Natural killer cell treated with Interleukin-12 subunit alpha and Interleukin-12 subunit beta and Interleukin-15 and Interleukin-18, amount 100 ng/mL, for 72 hours (primary cell): ENCODE results near the gene MRAP2. TPM values are rescaled to one million over a fixed set of nuclear protein-coding genes. Genes with fewer than 3 reads are reported as not detected.
"Not testable (repeated sequence)": the region's sequence is repeated elsewhere in the genome, so short reads cannot be mapped to it uniquely, and the experiment has no call there.

ENCODE experiments used
- ATAC-seq, 2 donors: fragments of 150-1000 bp; cut with Tn5 transposase in 1 of 2; sonication (Bioruptor Pico), chemical (Tn5 transposase) in 1 of 2; 2 replicates each; pipeline ENCODE4 v1.10.0; 2021
- DNase-seq: peaks from one replicate; pipeline ENCODE4 v3.0.0; 2022; ENCODE audit warnings: low spot score
- H3K27ac Mint-ChIP-seq, 2 donors: 1 replicate in 1 of 2; 2 replicates in 1 of 2; pipeline ENCODE4 v1.8.0; 2022; ENCODE audit warnings: mixed read lengths in 2 of 2, mild to moderate bottlenecking in 1 of 2, moderate library complexity in 1 of 2
- H3K27me3 Mint-ChIP-seq, 2 donors: 1 replicate in 1 of 2; 2 replicates in 1 of 2; pipeline ENCODE4 v1.8.0; 2022; ENCODE audit warnings: mixed read lengths in 2 of 2
- H3K36me3 Mint-ChIP-seq: one replicate; pipeline ENCODE4 v1.8.0; 2022; ENCODE audit warnings: mixed read lengths
- H3K4me1 Mint-ChIP-seq, 2 donors: 1 replicate in 1 of 2; 2 replicates in 1 of 2; pipeline ENCODE4 v1.8.0; 2022; ENCODE audit warnings: low read depth in 2 of 2, mixed read lengths in 2 of 2, mild to moderate bottlenecking in 1 of 2
- H3K4me3 Mint-ChIP-seq: one replicate; pipeline ENCODE4 v1.8.0; 2022; ENCODE audit warnings: mixed read lengths
- H3K9me3 Mint-ChIP-seq: 2 replicates; pipeline ENCODE4 v1.8.0; 2022; ENCODE audit warnings: mixed read lengths
- total RNA-seq, 2 donors: library from RNA; stranded (reverse); gene quantifications; one replicate each; pipeline ENCODE4 v1.2.3, GENCODE V29; 2022

Gene MRAP2
- total RNA-seq, 2 donors from 2014 or later = not detected

DNA sequence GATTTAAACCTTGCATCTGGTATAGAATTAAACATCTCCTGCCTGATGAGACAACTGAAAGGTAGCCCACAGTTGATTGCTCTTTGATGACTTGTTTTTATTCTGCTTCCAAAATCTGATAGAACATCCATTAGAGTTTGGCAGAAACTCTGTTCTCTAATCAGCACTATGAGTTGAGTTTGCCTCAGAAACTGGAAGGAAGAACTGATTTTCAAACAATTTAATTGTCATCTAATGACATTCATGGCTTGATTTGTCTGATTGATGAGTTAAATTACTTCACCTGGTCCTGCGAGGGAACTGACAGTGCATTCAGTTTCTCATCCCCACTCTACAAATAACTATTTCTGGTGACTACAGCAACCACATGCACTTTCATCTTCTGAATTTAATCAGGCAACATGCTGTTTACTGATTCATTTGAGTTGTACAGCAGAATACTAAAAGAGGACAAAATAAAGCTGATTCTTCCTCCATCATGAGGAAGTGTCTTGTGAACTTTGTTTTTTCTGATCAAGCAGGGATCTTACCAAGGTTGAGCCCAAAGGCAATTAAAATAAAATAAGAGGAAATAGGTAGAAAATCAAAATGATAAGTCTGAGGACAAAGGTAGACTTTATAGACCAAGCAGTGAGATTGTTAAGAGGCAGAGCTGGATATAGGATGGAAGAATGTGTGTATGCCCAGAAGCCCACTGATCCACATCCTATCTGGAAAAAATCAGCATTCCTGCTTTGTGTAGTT, 15.7 kb upstream of the MRAP2 start:
- Mint-ChIP-seq H3K9me3 (no peaks in the 10 kb centered on the region), H3K4me3 (no peak overlapping the region), H3K27me3 (peaks cover 0 to 5% of the 10 kb centered on the region in 2 donors), H3K36me3 (no peaks in the 10 kb centered on the region), H3K27ac (no peak overlapping the region), H3K4me1 (no peaks in the 10 kb centered on the region)
- no peak for DNase-seq
- ATAC-seq = no peak

DNA sequence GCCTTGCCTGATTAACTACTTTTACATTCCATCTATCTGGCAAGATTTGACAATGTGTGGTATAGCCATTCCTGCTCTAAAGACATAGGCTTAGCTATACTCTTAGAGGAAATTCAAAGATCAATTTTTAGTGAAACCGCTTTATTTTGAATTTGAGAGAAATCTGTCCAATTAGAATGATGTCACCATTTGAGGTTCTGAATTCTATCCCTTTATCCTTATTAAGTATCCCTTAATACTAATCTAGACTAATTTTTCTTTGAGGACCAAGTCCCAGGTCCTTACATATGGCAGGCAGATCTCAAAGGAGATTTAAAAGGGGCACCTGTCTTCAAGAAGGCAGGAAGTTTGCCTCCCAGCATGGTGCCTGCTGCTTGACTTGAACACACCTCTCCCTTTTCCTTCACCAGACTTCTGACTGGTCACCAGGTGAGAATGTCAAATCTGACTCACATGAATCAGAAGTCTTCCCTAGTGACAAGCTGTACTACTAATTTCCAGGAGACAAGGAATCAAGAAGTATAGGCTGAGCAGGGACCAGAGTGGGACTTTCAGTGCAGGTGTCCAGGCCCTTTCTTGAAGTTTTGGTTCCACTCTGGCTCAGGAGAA, 15.0 kb upstream of the MRAP2 start:
- Mint-ChIP-seq H3K9me3 (no peaks in the 10 kb centered on the region), H3K27ac (no peak overlapping the region), H3K36me3 (no peaks in the 10 kb centered on the region), H3K4me1 (no peaks in the 10 kb centered on the region), H3K4me3 (no peak overlapping the region), H3K27me3 (peaks cover 0 to 5% of the 10 kb centered on the region in 2 donors)
- ATAC-seq = no peak
- no peak for DNase-seq

DNA sequence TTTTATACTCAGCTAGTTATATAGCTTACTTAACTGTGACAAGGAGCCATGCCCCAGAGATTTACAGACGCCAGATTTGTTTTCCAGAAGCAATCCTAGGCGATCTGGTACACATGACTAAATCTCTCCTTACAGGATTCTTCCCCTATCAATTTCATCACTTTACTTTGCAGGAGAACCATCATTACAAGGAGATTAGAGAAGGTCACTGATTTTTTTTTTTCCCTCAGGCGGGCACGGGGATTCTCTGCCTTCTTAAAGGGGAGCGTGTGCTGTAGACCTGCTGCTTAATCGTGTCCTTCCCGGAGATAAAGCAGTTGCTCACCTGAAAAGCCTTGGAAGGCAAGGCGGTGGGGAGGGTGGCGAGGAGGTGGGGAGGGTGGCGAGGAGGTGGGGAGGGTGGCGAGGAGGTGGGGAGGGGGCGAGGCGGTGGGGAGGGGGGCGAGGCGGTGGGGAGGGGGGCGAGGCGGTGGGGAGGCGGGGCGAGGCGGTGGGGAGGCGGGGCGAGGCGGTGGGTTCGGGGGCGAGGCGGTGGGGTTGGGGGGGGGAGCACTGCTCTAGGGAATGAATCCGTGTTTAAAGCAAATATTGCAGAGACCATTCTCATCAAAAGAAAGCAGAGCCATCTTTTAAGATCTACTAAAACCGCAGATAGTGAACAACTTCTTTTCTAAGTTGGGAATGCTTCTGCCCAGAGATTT, 14.3 kb upstream of the MRAP2 start:
- Mint-ChIP-seq H3K27me3 (peaks cover 0 to 5% of the 10 kb centered on the region in 2 donors), H3K36me3 (no peaks in the 10 kb centered on the region), H3K4me3 (no peak overlapping the region), H3K4me1 (no peaks in the 10 kb centered on the region), H3K9me3 (no peaks in the 10 kb centered on the region), H3K27ac (no peak overlapping the region)
- DNase-seq (no peak), ATAC-seq (no peak)

DNA sequence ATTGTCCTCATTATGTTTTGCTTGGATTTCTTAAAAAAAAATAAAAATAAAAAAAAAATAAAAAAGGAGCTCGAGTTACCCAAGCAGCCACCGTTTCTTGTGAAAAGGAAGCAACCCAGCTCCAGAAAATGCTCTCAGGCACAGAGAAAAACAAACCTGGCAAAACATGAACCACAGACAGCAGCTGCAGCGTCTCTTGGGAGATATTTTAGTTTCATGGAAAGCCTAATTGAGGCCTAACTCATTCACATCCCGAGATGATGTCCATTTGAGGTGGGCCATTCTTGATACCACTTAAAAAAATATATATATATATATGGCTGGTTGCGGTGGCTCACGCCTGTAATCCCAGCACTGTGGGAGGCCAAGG, 13.7 kb upstream of the MRAP2 start:
- Mint-ChIP-seq H3K27me3 (peaks cover 0 to 5% of the 10 kb centered on the region in 2 donors), H3K4me3 (no peak overlapping the region), H3K4me1 (no peaks in the 10 kb centered on the region), H3K27ac (no peak overlapping the region), H3K36me3 (no peaks in the 10 kb centered on the region), H3K9me3 (no peaks in the 10 kb centered on the region)
- ATAC-seq = no peak
- no peak for DNase-seq

DNA sequence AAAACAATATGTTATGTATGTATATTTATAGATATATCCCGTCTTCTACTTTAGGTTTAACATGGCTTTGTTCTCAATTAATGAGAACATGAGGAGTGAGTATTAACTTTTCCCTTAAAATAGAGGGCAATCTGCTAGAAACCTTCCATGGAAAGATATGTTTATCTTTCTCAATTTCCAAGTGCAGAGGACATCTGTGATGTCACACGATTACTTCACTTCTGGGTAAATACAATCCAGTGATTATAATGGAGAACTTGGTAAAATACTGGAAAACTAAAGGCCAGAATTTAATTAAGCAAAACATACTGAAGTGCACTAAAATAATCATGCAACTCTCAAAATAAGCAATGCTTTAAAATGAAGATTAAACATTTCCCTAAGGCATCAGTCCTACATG, 11.9 kb upstream of the MRAP2 start:
- Mint-ChIP-seq H3K4me1 (no peaks in the 10 kb centered on the region), H3K9me3 (peaks cover 2% of the 10 kb centered on the region), H3K36me3 (peaks cover 4% of the 10 kb centered on the region), H3K4me3 (no peak overlapping the region), H3K27ac (no peak overlapping the region), H3K27me3 (peaks cover 7 to 8% of the 10 kb centered on the region in 2 donors)
- ATAC-seq = no peak
- no peak for DNase-seq

DNA sequence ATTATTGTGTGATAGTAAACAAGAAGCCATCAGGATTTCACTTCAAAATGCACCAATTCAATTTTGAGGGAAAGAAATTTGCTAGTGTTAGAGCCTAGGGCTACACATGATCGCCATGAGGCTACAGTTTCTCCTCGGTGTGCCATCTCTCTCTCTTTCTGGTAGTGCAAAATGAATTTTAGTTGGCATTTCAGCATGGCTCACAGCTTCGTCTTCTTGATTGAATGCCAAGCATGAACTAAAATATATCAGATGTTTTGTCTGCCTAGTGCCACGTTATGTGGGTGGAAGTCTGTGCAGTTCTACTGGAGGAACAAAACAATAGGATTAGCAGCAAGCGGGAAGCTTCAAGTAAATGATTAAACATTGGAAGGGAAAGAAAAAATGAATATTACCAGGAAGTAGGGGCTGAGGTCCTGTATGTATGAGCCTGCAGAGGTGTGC, 6.8 kb upstream of the MRAP2 start:
- H3K27me3 Mint-ChIP-seq = peaks cover 8 to 39% of the 10 kb centered on the region in 2 donors
- no peaks in the 10 kb centered on the region for H3K4me1 Mint-ChIP-seq
- H3K36me3 Mint-ChIP-seq = peaks cover 4% of the 10 kb centered on the region
- no peak overlapping the region for H3K4me3 Mint-ChIP-seq
- DNase-seq (no peak), ATAC-seq (no peak)
- no peak overlapping the region for H3K27ac Mint-ChIP-seq
- peaks cover 5% of the 10 kb centered on the region for H3K9me3 Mint-ChIP-seq

DNA sequence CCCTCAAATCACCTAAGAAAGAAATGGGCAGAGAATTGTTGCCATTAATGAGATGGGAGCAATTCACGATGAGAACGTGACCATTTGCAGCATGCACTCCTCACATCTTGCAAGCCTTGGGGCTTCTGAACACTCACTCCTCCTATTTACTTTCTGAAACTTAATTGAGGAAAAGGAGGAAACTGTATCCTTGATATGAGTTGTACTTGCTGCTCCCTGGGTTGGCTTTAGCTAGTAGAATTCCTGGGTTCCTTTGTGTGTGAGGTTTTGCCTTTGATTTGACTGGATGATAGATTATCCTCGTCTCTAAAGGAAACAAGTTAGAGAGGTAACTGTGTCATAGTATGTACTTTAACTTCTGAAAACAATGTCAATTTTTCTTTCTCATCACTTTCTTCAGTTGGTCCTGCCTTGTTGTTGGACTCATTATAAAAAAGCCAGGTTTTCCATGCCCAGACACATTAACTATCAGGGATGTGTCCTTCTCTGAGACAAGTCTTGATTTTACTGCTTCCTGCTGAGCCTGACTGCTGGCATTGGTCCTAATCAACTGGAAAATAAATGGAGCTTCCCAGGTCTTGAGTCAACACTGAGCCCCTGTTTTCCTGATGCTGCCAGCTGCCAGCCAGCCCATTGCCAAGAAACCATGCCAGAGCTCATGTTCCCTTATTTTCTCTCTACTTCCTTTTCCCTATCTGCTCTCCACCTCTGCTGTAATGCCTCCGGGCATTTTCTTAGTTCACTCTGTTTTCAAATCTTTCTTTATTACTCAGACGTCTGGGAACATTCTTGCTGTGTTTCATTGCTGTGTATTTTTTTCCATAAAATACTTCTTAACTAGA, 6.0 kb upstream of the MRAP2 start:
- DNase-seq (no peak), ATAC-seq (no peak)
- no peak overlapping the region for H3K4me3 Mint-ChIP-seq
- H3K27ac Mint-ChIP-seq = no peak overlapping the region
- peaks cover 13 to 47% of the 10 kb centered on the region in 2 donors for H3K27me3 Mint-ChIP-seq
- H3K4me1 Mint-ChIP-seq = no peaks in the 10 kb centered on the region
- peaks cover 5% of the 10 kb centered on the region for H3K9me3 Mint-ChIP-seq
- peaks cover 4% of the 10 kb centered on the region for H3K36me3 Mint-ChIP-seq

DNA sequence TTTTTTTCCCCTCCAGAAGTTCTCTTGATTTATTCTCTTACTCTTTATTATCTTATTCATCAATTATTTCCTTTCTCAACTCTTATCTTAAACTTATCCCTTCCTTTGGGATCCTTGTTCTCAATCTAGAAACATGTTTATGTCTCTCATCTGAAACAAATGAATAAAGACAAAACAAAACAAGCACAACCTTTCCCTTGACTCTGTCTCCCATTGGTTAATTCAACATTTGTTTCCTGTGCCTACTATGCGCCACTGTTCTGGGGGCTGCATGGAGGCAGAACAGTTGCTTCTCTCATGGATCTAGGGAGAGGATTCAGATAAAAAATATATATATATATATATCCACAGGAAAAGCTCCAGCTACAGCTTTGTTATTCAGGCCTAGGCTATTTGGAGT, 5.2 kb upstream of the MRAP2 start:
- ATAC-seq (no peak), DNase-seq (no peak)
- H3K36me3 Mint-ChIP-seq = peaks cover 4% of the 10 kb centered on the region
- H3K9me3 Mint-ChIP-seq = peaks cover 5% of the 10 kb centered on the region
- peaks cover 19 to 55% of the 10 kb centered on the region in 2 donors for H3K27me3 Mint-ChIP-seq
- no peak overlapping the region for H3K27ac Mint-ChIP-seq
- H3K4me1 Mint-ChIP-seq = no peaks in the 10 kb centered on the region
- no peak overlapping the region for H3K4me3 Mint-ChIP-seq

DNA sequence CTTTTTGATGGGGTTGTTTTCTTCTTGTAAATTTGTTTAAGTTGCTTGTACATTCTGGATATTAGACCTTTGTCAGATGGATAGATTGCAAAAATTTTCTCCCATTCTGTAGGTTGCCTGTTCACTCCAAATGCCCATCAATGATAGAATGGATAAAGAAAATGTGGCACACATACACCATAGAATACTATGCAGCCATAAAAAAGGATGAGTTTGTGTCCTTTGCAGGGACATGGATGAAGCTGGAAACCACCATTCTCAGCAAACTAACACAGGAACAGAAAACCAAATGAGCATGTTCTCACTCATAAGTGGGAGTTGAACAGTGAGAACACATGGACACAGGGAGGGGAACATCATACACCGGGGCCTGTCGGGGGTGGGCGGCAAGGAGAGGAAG, 1.6 kb upstream of the MRAP2 start:
- not testable (repeated sequence) for H3K4me1 Mint-ChIP-seq, DNase-seq, H3K36me3 Mint-ChIP-seq, H3K9me3 Mint-ChIP-seq, ATAC-seq, H3K27ac Mint-ChIP-seq, H3K4me3 Mint-ChIP-seq
- H3K27me3 Mint-ChIP-seq = peaks cover 32 to 72% of the 10 kb centered on the region in 2 donors

DNA sequence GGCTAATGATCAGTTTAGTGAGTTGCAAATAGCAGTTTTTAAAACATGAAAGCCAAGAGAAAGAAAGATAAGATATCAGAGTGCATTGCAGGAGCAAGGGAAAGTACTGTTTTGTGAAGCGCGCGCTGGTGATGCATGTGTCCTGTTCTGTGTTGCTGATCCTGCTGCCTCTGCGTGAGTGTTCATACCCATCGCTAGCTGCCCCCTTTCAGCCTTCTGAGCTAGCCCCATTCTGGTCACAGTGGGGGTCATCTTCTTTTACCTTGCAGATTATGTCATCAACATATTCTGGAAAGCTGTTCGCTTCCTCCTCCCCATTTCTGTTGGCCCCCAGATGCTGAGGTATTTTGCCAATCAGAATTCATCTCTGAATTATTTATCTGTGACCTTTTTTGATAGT, 1.9 kb downstream of the MRAP2 start:
- Mint-ChIP-seq H3K27me3 (peaks cover 34 to 53% of the 10 kb centered on the region in 2 donors), H3K4me3 (no peak overlapping the region), H3K27ac (no peak overlapping the region), H3K36me3 (no peaks in the 10 kb centered on the region), H3K9me3 (no peaks in the 10 kb centered on the region), H3K4me1 (no peaks in the 10 kb centered on the region)
- ATAC-seq = no peak
- no peak for DNase-seq

DNA sequence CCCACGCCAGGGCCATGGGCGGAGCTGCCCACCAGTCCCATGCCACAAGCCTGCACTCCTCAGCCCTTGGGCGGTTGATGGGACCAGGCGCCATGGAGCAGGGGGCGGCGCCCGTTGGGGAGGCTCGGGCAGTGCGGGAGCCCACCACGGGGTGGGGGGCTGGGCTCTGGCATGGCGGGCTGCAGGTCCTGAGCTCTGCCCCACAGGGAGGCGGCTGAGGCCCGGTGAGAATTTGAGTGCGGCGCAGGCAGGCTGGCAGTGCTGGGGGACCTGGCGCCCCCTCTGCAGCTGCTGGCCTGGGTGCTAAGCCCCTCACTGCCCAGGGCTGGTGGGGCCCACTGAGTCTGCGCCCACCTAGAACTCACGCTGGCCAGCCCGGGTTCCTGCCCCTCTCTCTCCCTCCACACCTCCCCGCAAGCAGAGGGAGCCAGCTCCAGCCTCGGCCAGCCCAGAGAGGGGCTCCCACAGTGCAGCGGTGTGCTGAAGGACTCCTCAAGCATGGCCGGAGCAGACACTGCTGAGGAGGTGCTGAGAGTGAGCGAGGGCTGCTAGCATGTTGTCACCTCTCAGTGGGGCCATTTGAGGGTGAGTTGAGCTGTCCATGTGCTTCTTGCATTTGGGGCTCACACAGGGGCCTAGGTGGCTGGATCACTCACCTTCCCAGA, 4.0 kb downstream of the MRAP2 start:
- H3K4me1 Mint-ChIP-seq = peaks cover 0 to 1% of the 10 kb centered on the region in 2 donors
- ATAC-seq (no peak), DNase-seq (no peak)
- H3K27ac Mint-ChIP-seq = no peak overlapping the region
- no peak overlapping the region for H3K4me3 Mint-ChIP-seq
- no peaks in the 10 kb centered on the region for H3K36me3 Mint-ChIP-seq
- peaks cover 26 to 32% of the 10 kb centered on the region in 2 donors for H3K27me3 Mint-ChIP-seq
- no peaks in the 10 kb centered on the region for H3K9me3 Mint-ChIP-seq

DNA sequence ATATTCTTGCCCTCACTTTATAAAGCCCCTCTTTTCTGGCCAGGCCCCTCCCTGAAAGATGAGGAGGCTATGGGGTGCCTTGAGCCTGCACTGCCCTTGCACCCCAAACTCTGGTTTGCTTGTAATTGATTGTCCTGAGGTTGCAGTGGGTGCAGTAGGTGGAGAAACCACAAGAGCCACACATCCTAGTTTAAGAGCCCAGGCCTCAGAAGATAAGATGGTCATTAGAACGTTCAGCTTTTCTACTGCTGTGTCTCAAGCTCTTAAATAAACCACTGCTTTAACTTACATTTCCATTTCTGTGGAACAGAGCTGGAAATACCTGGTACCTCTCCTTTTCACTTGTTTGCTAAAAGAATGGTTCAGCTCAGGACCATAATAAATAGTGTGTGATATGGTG, 9.0 kb downstream of the MRAP2 start:
- H3K27ac Mint-ChIP-seq = no peak overlapping the region
- peaks cover 0 to 3% of the 10 kb centered on the region in 2 donors for H3K4me1 Mint-ChIP-seq
- DNase-seq (no peak), ATAC-seq (no peak)
- no peaks in the 10 kb centered on the region for H3K9me3 Mint-ChIP-seq
- no peaks in the 10 kb centered on the region for H3K36me3 Mint-ChIP-seq
- H3K4me3 Mint-ChIP-seq = no peak overlapping the region
- peaks cover 0 to 5% of the 10 kb centered on the region in 2 donors for H3K27me3 Mint-ChIP-seq

DNA sequence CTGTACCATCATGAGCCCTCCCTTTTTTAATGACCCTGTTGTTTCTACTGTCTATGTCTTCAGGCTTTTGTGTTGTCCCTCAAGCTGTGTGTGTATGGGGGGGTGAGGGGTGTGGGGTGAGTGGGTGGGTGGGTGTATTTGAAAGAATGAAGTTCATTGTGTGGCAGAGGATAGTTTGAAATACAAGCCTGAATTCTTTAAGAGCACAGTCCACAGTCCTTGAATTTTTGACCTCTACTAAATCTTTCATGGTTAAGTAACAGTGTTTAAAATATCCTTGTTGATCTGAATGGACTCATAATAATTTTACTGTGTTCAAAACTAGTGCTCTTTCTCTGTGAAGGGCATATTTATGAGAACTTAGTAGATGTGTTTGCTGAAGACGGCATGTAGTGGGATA, 10.0 kb downstream of the MRAP2 start:
- H3K4me3 Mint-ChIP-seq = no peak overlapping the region
- no peak for ATAC-seq

More for the DNA sequence above, 10.0 kb downstream of the MRAP2 start:
- DNase-seq = no peak
- H3K36me3 Mint-ChIP-seq = no peaks in the 10 kb centered on the region
- H3K4me1 Mint-ChIP-seq = peaks cover 0 to 3% of the 10 kb centered on the region in 2 donors
- no peak overlapping the region for H3K27ac Mint-ChIP-seq
- H3K9me3 Mint-ChIP-seq = no peaks in the 10 kb centered on the region
- H3K27me3 Mint-ChIP-seq = peaks cover 0 to 5% of the 10 kb centered on the region in 2 donors
